Esophagus squamous epithelium (tissue), 5 donors: Measurements from ENCODE around the gene RPTOR. TPM values are rescaled to one million over a fixed set of nuclear protein-coding genes. Genes with fewer than 3 reads are reported as not detected.

Experiments used
- DNase-seq: peaks from one replicate; lab custom pipeline; 2025; lab: John Stamatoyannopoulos, UW
- H3K27ac ChIP-seq, 4 donors: fragments of 200-600 bp; sonication (generic); one replicate each; pipeline ENCODE4 v1.5.1; 2016 to 2019; ENCODE audit warnings: mild to moderate bottlenecking in 1 of 4
- H3K27me3 ChIP-seq, 4 donors: fragments of 200-600 bp; sonication (generic); 1 replicate in 3 of 4; 2 replicates in 1 of 4; pipeline versions ENCODE4 v1.5.1 to v1.6.0; 2017 to 2021; ENCODE audit warnings: antibody characterized with exemption in 1 of 4
- H3K36me3 ChIP-seq, 3 donors: fragments of 200-600 bp; sonication (generic); one replicate each; pipeline ENCODE4 v1.5.1; 2016 to 2019
- H3K4me1 ChIP-seq, 3 donors: fragments of 200-600 bp; sonication (generic); one replicate each; pipeline ENCODE4 v1.5.1; 2017 to 2019
- H3K4me3 ChIP-seq, 4 donors: fragments of 200-600 bp; sonication (generic); 1 replicate in 3 of 4; 2 replicates in 1 of 4; pipeline ENCODE4 v1.5.1; 2016 to 2019; ENCODE audit warnings: mild to moderate bottlenecking in 2 of 4, moderate library complexity in 1 of 4
- H3K9me3 ChIP-seq, 3 donors: fragments of 200-600 bp; sonication (generic); one replicate each; pipeline ENCODE4 v1.5.1; 2016 to 2019
- POLR2A ChIP-seq, 4 donors: fragments of 450-650 bp; IDR thresholded peaks; one replicate each; pipeline ENCODE4 v1.6.1; 2017; ENCODE audit warnings: antibody characterized with exemption in 4 of 4, mild to moderate bottlenecking in 4 of 4, moderate library complexity in 3 of 4
- WGBS, 2 donors: methylation state at CpG; one replicate each; pipeline ENCODE4 v1.1.5; 2018; 5-methylcytosine and 5-hydroxymethylcytosine counted together
- intact Hi-C: fragments of 100-400 bp; cut with DNase I; formaldehyde crosslinking; loops from one replicate; pipeline ENCODE4 v1.15.0; 2022
- total RNA-seq, 4 donors: library from RNA; depleted of rRNA; stranded (reverse); fragments of >200 nt; gene quantifications; one replicate each; pipeline ENCODE4 v1.1.0, GENCODE V29; 2016
- TF ChIP-seq, protein P1 (sequence below), 6 experiments: fragments of 450-650 bp in 4 of 6; fragments of 200-600 bp in 2 of 6; sonication (generic) in 2 of 6; IDR thresholded peaks; one replicate each; pipeline ENCODE4 v1.5.1; 2016 to 2019; ENCODE audit warnings: antibody characterized with exemption in 6 of 6, mild to moderate bottlenecking in 4 of 6, moderate library complexity in 4 of 6
- donor health status: DM: yes; HTN: yes; CAD: no.

Gene RPTOR
- total RNA-seq, 4 donors from 2014 or later = 11.7 to 27.8 (median 22.8) TPM

DNA sequence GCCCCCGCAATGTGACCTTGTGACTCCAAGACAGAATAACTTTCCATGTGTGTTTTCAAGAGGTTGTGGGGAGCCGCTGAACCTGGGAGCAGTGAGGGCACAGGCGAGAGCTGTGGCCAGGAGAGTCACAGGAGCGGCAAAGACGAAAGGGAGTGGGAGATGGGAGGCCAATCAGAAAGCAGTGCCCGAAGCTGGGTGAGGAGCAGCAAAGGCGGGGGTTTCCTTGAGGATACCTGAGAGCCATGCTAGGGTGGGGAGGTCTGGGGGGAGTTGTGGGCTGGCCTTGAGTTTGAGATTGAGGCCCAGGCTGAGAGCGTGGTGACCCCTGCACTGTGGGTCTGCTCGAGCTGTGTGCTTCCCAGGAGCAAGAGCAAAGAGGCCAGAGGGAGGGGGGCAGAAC, 45.1 kb upstream of the RPTOR start:
- 63 to 67% methylated on average over 6 of the region's 9 CpGs for WGBS, 2 donors
- intact Hi-C loops = no loop called here
- DNase-seq = no peak
- H3K4me3 ChIP-seq = no peak overlapping the region
- H3K27me3 ChIP-seq = peaks cover 0 to 86% (median 0%) of the 10 kb centered on the region in 4 donors
- TF ChIP-seq, protein P1, sequence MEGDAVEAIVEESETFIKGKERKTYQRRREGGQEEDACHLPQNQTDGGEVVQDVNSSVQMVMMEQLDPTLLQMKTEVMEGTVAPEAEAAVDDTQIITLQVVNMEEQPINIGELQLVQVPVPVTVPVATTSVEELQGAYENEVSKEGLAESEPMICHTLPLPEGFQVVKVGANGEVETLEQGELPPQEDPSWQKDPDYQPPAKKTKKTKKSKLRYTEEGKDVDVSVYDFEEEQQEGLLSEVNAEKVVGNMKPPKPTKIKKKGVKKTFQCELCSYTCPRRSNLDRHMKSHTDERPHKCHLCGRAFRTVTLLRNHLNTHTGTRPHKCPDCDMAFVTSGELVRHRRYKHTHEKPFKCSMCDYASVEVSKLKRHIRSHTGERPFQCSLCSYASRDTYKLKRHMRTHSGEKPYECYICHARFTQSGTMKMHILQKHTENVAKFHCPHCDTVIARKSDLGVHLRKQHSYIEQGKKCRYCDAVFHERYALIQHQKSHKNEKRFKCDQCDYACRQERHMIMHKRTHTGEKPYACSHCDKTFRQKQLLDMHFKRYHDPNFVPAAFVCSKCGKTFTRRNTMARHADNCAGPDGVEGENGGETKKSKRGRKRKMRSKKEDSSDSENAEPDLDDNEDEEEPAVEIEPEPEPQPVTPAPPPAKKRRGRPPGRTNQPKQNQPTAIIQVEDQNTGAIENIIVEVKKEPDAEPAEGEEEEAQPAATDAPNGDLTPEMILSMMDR (IDR thresholded peaks at IDR 0.05) = no peak
- TF ChIP-seq POLR2A (IDR thresholded peaks at IDR 0.05) = no peak
- H3K27ac ChIP-seq = no peak overlapping the region
- H3K4me1 ChIP-seq = peaks cover 0 to 8% (median 0%) of the 10 kb centered on the region in 3 donors
- no peaks in the 10 kb centered on the region for H3K36me3 ChIP-seq
- H3K9me3 ChIP-seq = no peaks in the 10 kb centered on the region

DNA sequence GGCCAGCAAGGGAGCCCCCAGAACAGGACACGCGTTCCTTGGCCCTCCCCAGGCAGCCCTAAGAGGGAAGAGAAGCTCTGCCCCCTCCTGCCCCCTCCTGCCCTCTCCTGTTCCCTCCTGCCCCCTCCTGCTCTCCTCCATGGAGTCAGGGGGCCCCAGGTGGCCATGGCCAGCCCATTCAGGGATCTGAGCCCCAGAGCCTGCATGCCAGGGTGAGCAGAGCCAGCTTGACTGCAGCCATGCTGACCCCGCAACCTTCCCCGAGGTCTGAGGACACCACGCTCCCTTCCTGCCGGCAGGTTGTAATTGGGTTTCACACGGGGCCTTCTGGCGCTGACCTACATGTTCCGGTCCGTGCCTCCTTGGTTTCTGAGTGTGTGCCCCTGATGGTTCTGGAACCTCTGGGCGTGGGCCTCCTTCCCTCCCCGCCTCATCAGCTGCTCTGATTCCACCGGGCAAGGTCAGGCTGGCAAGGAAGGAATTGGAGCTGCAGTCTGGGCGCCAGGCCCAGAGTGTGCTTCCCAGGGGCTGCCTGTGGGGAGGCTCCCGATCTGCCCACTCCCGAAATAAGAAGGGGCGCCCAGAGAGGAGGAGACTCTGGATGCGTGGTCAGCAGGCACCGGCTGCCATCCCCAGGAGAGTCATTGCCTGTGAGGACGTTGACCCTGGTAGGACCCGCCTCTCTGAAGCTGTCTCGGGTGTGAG, 44.5 kb upstream of the RPTOR start:
- 44 to 89% methylated on average over 6 to 10 of the region's 22 CpGs for WGBS, 2 donors
- peaks cover 0 to 84% (median 0%) of the 10 kb centered on the region in 4 donors for H3K27me3 ChIP-seq
- no peak overlapping the region for H3K27ac ChIP-seq
- H3K4me3 ChIP-seq = no peak overlapping the region
- DNase-seq = no peak
- H3K4me1 ChIP-seq = peaks cover 0 to 8% (median 0%) of the 10 kb centered on the region in 3 donors
- TF ChIP-seq POLR2A (IDR thresholded peaks at IDR 0.05) = no peak
- TF ChIP-seq, protein P1 (IDR thresholded peaks at IDR 0.05) = no peak
- H3K9me3 ChIP-seq = no peaks in the 10 kb centered on the region
- no peaks in the 10 kb centered on the region for H3K36me3 ChIP-seq
- intact Hi-C loops = no loop called here

DNA sequence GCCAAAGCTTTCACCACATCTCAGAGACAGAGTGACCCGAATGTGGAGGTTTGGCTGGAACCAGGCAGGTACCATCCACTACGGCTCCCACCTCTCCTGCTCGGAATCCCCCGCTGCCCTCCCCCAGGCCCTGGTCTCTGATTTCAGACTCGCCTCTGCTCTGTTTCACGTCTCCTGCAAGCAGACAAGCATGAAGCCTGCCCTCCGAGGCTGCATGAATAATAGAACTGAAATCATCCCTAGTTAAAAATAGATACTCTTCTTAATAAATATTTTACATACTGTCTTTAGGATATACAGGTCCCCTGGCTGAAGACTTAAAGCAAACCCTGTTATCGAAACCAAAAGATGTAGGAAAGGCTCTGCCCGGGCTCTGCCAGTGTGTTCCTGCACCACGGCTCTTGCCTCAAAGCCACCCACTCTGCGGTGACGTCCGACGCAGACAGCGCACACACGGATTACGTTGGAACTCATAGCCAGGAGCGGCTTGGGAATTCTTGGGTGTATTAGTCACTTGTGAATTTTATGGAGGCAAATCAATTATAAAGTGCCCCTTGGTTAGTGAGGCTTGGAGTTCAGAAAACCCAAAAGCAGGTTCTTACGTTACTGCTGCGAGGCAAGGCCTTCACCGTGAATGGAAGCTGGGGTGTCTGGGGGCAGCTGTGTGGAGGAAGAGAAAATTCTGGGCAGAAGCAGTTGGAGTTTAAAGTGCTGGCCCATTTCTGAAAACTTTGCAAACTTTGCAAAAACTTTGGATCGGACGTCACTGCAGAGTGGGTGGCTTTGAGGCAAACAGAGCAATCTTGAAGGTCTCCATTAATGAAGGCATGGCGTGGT, 42.7 kb upstream of the RPTOR start:
- 69 to 75% methylated on average over 21 to 24 of the region's 24 CpGs for WGBS, 2 donors
- TF ChIP-seq, protein P1 (IDR thresholded peaks at IDR 0.05) = no peak
- no peak for TF ChIP-seq POLR2A (IDR thresholded peaks at IDR 0.05)
- H3K4me3 ChIP-seq = no peak overlapping the region
- intact Hi-C loops = no loop called here
- H3K4me1 ChIP-seq = peaks cover 0 to 8% (median 0%) of the 10 kb centered on the region in 3 donors
- no peak for DNase-seq
- no peak overlapping the region for H3K27ac ChIP-seq
- no peaks in the 10 kb centered on the region for H3K36me3 ChIP-seq
- H3K27me3 ChIP-seq = peaks cover 0 to 85% (median 0%) of the 10 kb centered on the region in 4 donors
- no peaks in the 10 kb centered on the region for H3K9me3 ChIP-seq

DNA sequence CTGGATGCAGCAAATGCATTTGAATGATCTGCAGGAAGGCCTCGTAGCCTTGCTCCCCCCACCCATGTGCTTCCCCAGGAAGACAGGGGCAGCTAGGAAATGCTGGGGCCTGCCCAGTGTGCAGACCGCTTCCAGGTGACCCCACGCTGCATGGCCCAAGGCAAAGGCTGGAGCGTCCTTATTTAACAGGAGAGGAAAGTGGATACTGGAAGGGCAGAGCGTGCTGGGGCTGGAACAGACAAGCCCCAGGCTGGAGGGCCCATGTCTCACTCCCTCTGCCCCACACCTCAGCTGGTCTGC, 42.1 kb upstream of the RPTOR start:
- no peak overlapping the region for H3K27ac ChIP-seq

More for the DNA sequence above, 42.1 kb upstream of the RPTOR start:
- Histone ChIP-seq H3K4me3 (no peak overlapping the region), H3K4me1 (peaks cover 0 to 8% (median 0%) of the 10 kb centered on the region in 3 donors), H3K9me3 (no peaks in the 10 kb centered on the region), H3K27me3 (peaks cover 0 to 90% (median 0%) of the 10 kb centered on the region in 4 donors), H3K36me3 (no peaks in the 10 kb centered on the region)
- 43 to 60% methylated on average over 1 to 5 of the region's 5 CpGs for WGBS, 2 donors
- intact Hi-C loops = no loop called here
- TF ChIP-seq, protein P1 (IDR thresholded peaks at IDR 0.05) = no peak
- no peak for TF ChIP-seq POLR2A (IDR thresholded peaks at IDR 0.05)
- DNase-seq = no peak
